H1 (cell line): Measurements from ENCODE around the gene VARS2. TPM values are rescaled to one million over a fixed set of nuclear protein-coding genes. Genes with fewer than 3 reads are reported as not detected.

Experiments used
- BACH1 ChIP-seq: IDR thresholded peaks from 2 replicates; pipeline ENCODE4 v1.6.1; 2012; ENCODE audit warnings: low read length, improper control_type of control experiment
- BCL11A ChIP-seq, 2 experiments: IDR thresholded peaks; one replicate each; pipeline ENCODE4 v1.6.1; 2011; ENCODE audit warnings: low read depth in 2 of 2, low read length in 2 of 2, mild to moderate bottlenecking in 2 of 2
- CBX8 ChIP-seq: fragments of 300-800, 300-1000 bp; sonication (generic); IDR thresholded peaks from 2 replicates; pipeline ENCODE4 v1.7.1; 2016; ENCODE audit warnings: low read depth, low read length, borderline replicate concordance
- CEBPB ChIP-seq: IDR thresholded peaks from 2 replicates; pipeline ENCODE4 v1.6.1; 2012; ENCODE audit warnings: low read depth, low read length
- CHD1 ChIP-seq: IDR thresholded peaks from 2 replicates; pipeline ENCODE4 v1.6.1; 2012; ENCODE audit warnings: low read depth, low read length, improper control_type of control experiment
- CTBP2 ChIP-seq: IDR thresholded peaks from 2 replicates; pipeline ENCODE4 v1.7.0; 2011; ENCODE audit warnings: borderline replicate concordance, mild to moderate bottlenecking, moderate library complexity, mixed read lengths, low read length; ENCODE audit not compliant: insufficient read depth, insufficient read length
- EGR1 ChIP-seq: IDR thresholded peaks from 2 replicates; pipeline ENCODE4 v1.6.1; 2011; ENCODE audit warnings: low read depth, low read length, borderline replicate concordance
- GTF2F1 ChIP-seq: IDR thresholded peaks from 2 replicates; pipeline ENCODE4 v1.6.1; 2012; ENCODE audit warnings: low read depth, low read length, improper control_type of control experiment, borderline replicate concordance
- MAFK ChIP-seq: IDR thresholded peaks from 2 replicates; pipeline ENCODE4 v1.6.1; 2012; ENCODE audit warnings: low read depth, mild to moderate bottlenecking, improper control_type of control experiment, low read length
- NRF1 ChIP-seq: IDR thresholded peaks from 2 replicates; pipeline ENCODE4 v1.6.1; 2011; ENCODE audit warnings: mild to moderate bottlenecking, low read depth, low read length, improper control_type of control experiment
- POLR2AphosphoS5 ChIP-seq: IDR thresholded peaks from 2 replicates; pipeline ENCODE4 v1.6.1; 2011; ENCODE audit warnings: low read depth, low read length
- RAD21 ChIP-seq, 2 experiments: IDR thresholded peaks in 1 of 2; conservative IDR thresholded peaks in 1 of 2; 2 replicates each; pipeline ENCODE4 v1.6.1; 2011; ENCODE audit warnings: low read depth in 2 of 2, low read length in 2 of 2, improper control_type of control experiment in 1 of 2, inconsistent platforms in 1 of 2, mild to moderate bottlenecking in 1 of 2, moderate library complexity in 1 of 2
- RFX5 ChIP-seq: IDR thresholded peaks from 2 replicates; pipeline ENCODE4 v1.6.1; 2011; ENCODE audit warnings: low read depth, low read length, improper control_type of control experiment, borderline replicate concordance
- RNF2 ChIP-seq: fragments of 200-900, 300-1000 bp; sonication (generic); IDR thresholded peaks from 2 replicates; pipeline ENCODE4 v1.7.1; 2016; ENCODE audit warnings: borderline replicate concordance, low read depth, mild to moderate bottlenecking, antibody characterized with exemption, low read length; ENCODE audit not compliant: poor library complexity, severe bottlenecking; ENCODE audit errors: missing control alignments
- RXRA ChIP-seq: IDR thresholded peaks from 2 replicates; pipeline ENCODE4 v1.6.1; 2011; ENCODE audit warnings: low read depth, mild to moderate bottlenecking, low read length, moderate library complexity; ENCODE audit not compliant: insufficient read depth
- SAP30 ChIP-seq: fragments of 300-600 bp; sonication (generic); IDR thresholded peaks from 2 replicates; pipeline ENCODE4 v1.7.1; 2012; ENCODE audit warnings: low read length, moderate library complexity, mild to moderate bottlenecking, inconsistent platforms; ENCODE audit not compliant: insufficient read depth, insufficient replicate concordance
- SIRT6 ChIP-seq: IDR thresholded peaks from one replicate; pipeline ENCODE4 v1.7.1; 2012; ENCODE audit warnings: low read length, inconsistent platforms
- SIX5 ChIP-seq: IDR thresholded peaks from 2 replicates; pipeline ENCODE4 v1.6.1; 2011; ENCODE audit warnings: mild to moderate bottlenecking, low read depth, low read length
- TBP ChIP-seq: IDR thresholded peaks from 2 replicates; pipeline ENCODE4 v1.6.1; 2011; ENCODE audit warnings: low read depth, low read length, improper control_type of control experiment
- polyA plus RNA-seq, 7 experiments: library from polyadenylated mRNA; depleted of rRNA in 3 of 7; stranded (reverse) in 5 of 7; unstranded in 2 of 7; fragments of >200 nt in 5 of 7; fragments of 200-250 nt in 2 of 7; gene quantifications; 1 replicate in 5 of 7; 2 replicates in 1 of 7; 4 replicates in 1 of 7; pipeline versions ENCODE4 v1.2.1 to v1.2.3, GENCODE V29; 2011 to 2013; ENCODE audit warnings: missing spikeins in 2 of 7, mixed read lengths in 2 of 7
- total RNA-seq: library from RNA; stranded (reverse); fragmentation: NEBNext Ultra II Directional; extraction: Animal tissue kit (Norgen Biotek cat#: 25700); gene quantifications from 2 replicates; pipeline ENCODE4 v1.2.1, GENCODE V29; 2021
- TF ChIP-seq, protein P1 (sequence below): IDR thresholded peaks from 2 replicates; pipeline ENCODE4 v1.6.1; 2011; ENCODE audit warnings: low read depth, mild to moderate bottlenecking, low read length; ENCODE audit not compliant: insufficient read depth
- TF ChIP-seq, protein P2 (sequence below): IDR thresholded peaks from 2 replicates; pipeline ENCODE4 v1.6.1; 2012; ENCODE audit warnings: inconsistent platforms

Gene VARS2
- total and polyA plus RNA-seq, 2 of the 8 experiments (the other 6 are each of a cell fraction or from before 2014, with no cell fraction given) = 26.8 to 47.7 TPM

DNA sequence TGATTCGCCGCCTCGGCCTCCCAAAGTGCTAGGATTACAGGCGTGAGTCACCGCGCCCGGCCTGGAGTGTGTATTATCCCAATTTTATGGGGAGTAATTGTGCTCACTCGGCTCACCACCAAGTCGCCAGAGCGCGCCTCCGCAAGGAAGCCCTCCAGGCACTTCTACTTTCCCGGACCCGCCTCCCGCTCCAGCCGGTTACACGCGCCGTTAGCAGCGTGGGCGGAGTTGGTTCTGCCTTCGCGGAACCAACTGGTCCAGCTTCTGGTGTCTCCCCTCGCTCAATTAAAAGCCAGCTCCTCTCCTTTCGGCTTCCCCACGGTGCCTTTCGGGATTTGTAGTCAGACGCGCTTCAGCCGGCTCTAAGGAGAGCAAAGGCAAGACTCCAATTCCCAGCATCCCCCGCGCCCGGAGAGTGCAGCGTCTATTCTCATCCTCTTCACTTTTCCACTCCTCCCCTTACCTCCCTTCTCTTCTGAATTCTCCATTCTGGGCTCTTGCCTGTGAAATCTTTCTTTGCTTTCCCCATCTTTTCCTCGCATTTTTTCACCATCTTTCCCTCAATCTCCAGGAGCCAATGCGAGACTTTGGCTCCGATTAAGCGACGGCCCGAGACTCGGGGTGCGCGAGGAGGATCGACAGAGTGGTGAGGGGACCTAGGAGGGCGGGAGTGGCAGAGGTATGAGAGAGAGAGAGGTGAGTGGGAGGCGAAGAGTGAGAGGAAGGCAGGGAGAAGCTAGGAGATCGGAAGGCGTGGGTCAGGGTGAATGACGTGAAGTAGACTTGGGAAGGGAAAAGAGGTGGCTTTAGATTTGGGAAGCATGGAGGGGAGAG is 6.1 kb upstream of the VARS2 start, which contains the start of gene GTF2H4 (continued):
- TF ChIP-seq RNF2 (no peak), CTBP2 (no peak), SAP30 (no peak), BACH1 (peak; percentile 13; the same call in 1 of the 2 replicates), MAFK (no peak), POLR2AphosphoS5 (peak; percentile 38; the same call in 1 of the 2 replicates), SIX5 (peak; percentile 96), TBP (peak; percentile 50), RAD21 (IDR thresholded peaks at IDR 0.05 in 1 of 2, conservative IDR thresholded peaks at IDR 0.05 in 1 of 2; ENCODE audit: low read depth in 2 of 2, low read length in 2 of 2) (no peak), NRF1 (no peak), CEBPB (no peak), SIRT6 (no peak), RFX5 (no peak), GTF2F1 (no peak), CHD1 (no peak), RXRA (no peak), CBX8 (no peak), EGR1 (peak; percentile 99), BCL11A (IDR thresholded peaks at IDR 0.05; ENCODE audit: low read depth in 2 of 2, low read length in 2 of 2) (no peak)
- TF ChIP-seq, protein P1, sequence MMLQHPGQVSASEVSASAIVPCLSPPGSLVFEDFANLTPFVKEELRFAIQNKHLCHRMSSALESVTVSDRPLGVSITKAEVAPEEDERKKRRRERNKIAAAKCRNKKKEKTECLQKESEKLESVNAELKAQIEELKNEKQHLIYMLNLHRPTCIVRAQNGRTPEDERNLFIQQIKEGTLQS = no peak
- TF ChIP-seq, protein P2, sequence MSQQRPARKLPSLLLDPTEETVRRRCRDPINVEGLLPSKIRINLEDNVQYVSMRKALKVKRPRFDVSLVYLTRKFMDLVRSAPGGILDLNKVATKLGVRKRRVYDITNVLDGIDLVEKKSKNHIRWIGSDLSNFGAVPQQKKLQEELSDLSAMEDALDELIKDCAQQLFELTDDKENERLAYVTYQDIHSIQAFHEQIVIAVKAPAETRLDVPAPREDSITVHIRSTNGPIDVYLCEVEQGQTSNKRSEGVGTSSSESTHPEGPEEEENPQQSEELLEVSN = no peak
